ENCODE results near the gene RMRP.

The RMRP gene

GRCh38 chr9:35609001-35609819, 48.6 kb downstream of the RMRP start:
- no peak for DNase-seq

- no peak for DNase-seq
These were observed 49.6 kb downstream of the RMRP start for GRCh38 chr9:35608221-35608620.
